Liver (tissue), 3 donors: Measurements from ENCODE around the gene CPA5.
"Not testable (repeated sequence)": the region's sequence is repeated elsewhere in the genome, so short reads cannot be mapped to it uniquely, and the experiment has no call there.

Experiments
- CTCF ChIP-seq: fragments of 150-350 bp; IDR thresholded peaks from 2 replicates; pipeline ENCODE4 v1.5.1; 2017; ENCODE audit warnings: improper control_type of control experiment, low read depth, low read length; ENCODE audit not compliant: missing input control
- FOXA2 ChIP-seq: IDR thresholded peaks from 2 replicates; pipeline ENCODE4 v1.6.1; 2016; ENCODE audit warnings: antibody characterized with exemption
- GABPA ChIP-seq, 2 donors: IDR thresholded peaks in 1 of 2; conservative IDR thresholded peaks in 1 of 2; 2 replicates each; pipeline ENCODE4 v1.6.1; 2016; ENCODE audit warnings: antibody characterized with exemption in 2 of 2, mild to moderate bottlenecking in 1 of 2, moderate library complexity in 1 of 2
- JUND ChIP-seq, 2 donors: IDR thresholded peaks; 2 replicates each; pipeline ENCODE4 v1.6.1; 2016; ENCODE audit warnings: antibody characterized with exemption in 2 of 2
- MAX ChIP-seq: IDR thresholded peaks from 2 replicates; pipeline ENCODE4 v1.6.1; 2016; ENCODE audit warnings: antibody characterized with exemption
- NR2F2 ChIP-seq: IDR thresholded peaks from 2 replicates; pipeline ENCODE4 v1.6.1; 2016; ENCODE audit warnings: antibody characterized with exemption
- RAD21 ChIP-seq, 2 donors: IDR thresholded peaks; 2 replicates each; pipeline ENCODE4 v1.6.1; 2016; ENCODE audit warnings: antibody characterized with exemption in 2 of 2, mild to moderate bottlenecking in 2 of 2
- REST ChIP-seq: IDR thresholded peaks from 2 replicates; pipeline ENCODE4 v1.6.1; 2016; ENCODE audit warnings: antibody characterized with exemption, mild to moderate bottlenecking
- SP1 ChIP-seq: IDR thresholded peaks from 2 replicates; pipeline ENCODE4 v1.6.1; 2018; ENCODE audit warnings: antibody characterized with exemption, mild to moderate bottlenecking
- TAF1 ChIP-seq: conservative IDR thresholded peaks from 2 replicates; pipeline ENCODE4 v1.6.1; 2016; ENCODE audit warnings: antibody characterized with exemption, mild to moderate bottlenecking
- YY1 ChIP-seq: IDR thresholded peaks from 2 replicates; pipeline ENCODE4 v1.6.1; 2016; ENCODE audit warnings: antibody characterized with exemption, mild to moderate bottlenecking
- ZBTB33 ChIP-seq: IDR thresholded peaks from 2 replicates; pipeline ENCODE4 v1.6.1; 2016; ENCODE audit warnings: antibody characterized with exemption
- donor health status: healthy.
- donor health status: healthy.

GRCh38 chr7:130376461-130376860 is 31.8 kb downstream of the CPA5 start:
- TF ChIP-seq REST; CTCF; GABPA (IDR thresholded peaks at IDR 0.05 in 1 of 2, conservative IDR thresholded peaks at IDR 0.05 in 1 of 2); SP1; MAX; NR2F2; TAF1; YY1; JUND (IDR thresholded peaks at IDR 0.05); ZBTB33; RAD21 (IDR thresholded peaks at IDR 0.05); FOXA2: not testable (repeated sequence)
